SK-N-SH (cell line): ENCODE measurements around the gene RPE65. TPM values are rescaled to one million over a fixed set of nuclear protein-coding genes. Genes with fewer than 3 reads are reported as not detected.
A peak's percentile ranks its signal among the peaks of the same experiment; 100 is the strongest.

Experiments
- CTCF ChIA-PET: fragments of 300-600, 350-600 bp; formaldehyde crosslinking; extraction: SDS; loops from one replicate; lab custom pipeline; 2021; lab: Yijun Ruan, JAX
- POLR2A ChIA-PET: fragments of 350-600 bp; sonication (Branson Sonifier 250); formaldehyde crosslinking; extraction: SDS; loops from one replicate; lab custom pipeline; 2020; ENCODE audit warnings: antibody characterized with exemption, inconsistent platforms; lab: Yijun Ruan, JAX
- DNase-seq: peaks from one replicate; pipeline ENCODE4 v3.0.0; 2012
- H2AFZ ChIP-seq: fragments of 200-600 bp; sonication (generic); 2 replicates; pipeline ENCODE4 v1.8.1; 2016; ENCODE audit warnings: antibody characterized with exemption, mild to moderate bottlenecking, low read depth
- H3F3A ChIP-seq: fragments of 200-600 bp; sonication (generic); replicated peaks from 2 replicates; pipeline ENCODE3; 2016; ENCODE audit warnings: antibody characterized with exemption, mild to moderate bottlenecking; ENCODE audit not compliant: insufficient read depth
- H3K27ac ChIP-seq, 2 experiments: fragments of 200-500 bp in 1 of 2; fragments of 200-600 bp in 1 of 2; sonication (Bioruptor generic) in 1 of 2; sonication (generic), shearing (Covaris generic) in 1 of 2; 2 replicates each; pipeline versions ENCODE4 v1.5.1 to v1.6.1; 2014 to 2016; ENCODE audit warnings: low read depth in 2 of 2, inconsistent platforms in 1 of 2, low read length in 1 of 2, mild to moderate bottlenecking in 1 of 2, mixed read lengths in 1 of 2
- H3K27me3 ChIP-seq: fragments of 200-600 bp; sonication (generic), shearing (Covaris generic); 2 replicates; pipeline ENCODE4 v1.6.1; 2016; ENCODE audit warnings: mixed run types; ENCODE audit not compliant: insufficient read depth
- H3K36me3 ChIP-seq, 2 experiments: fragments of 200-500 bp in 1 of 2; fragments of 200-600 bp in 1 of 2; sonication (Bioruptor generic) in 1 of 2; sonication (generic) in 1 of 2; replicated peaks in 1 of 2; 2 replicates each; pipeline versions ENCODE3 to v1.5.1; 2014 to 2016; ENCODE audit warnings: low read length in 1 of 2, mild to moderate bottlenecking in 1 of 2; ENCODE audit not compliant: insufficient read depth in 2 of 2, control insufficient read depth in 1 of 2
- H3K4me1 ChIP-seq, 2 experiments: fragments of 200-500 bp in 1 of 2; fragments of 200-600 bp in 1 of 2; sonication (Bioruptor generic) in 1 of 2; sonication (generic), shearing (Covaris generic) in 1 of 2; 2 replicates each; pipeline versions ENCODE4 v1.5.1 to v1.6.1; 2014 to 2016; ENCODE audit warnings: low read depth in 1 of 2, low read length in 1 of 2, mixed run types in 1 of 2; ENCODE audit not compliant: insufficient read depth in 2 of 2, control insufficient read depth in 1 of 2
- H3K4me2 ChIP-seq: fragments of 200-600 bp; sonication (generic), shearing (Covaris generic); 2 replicates; pipeline ENCODE4 v1.6.1; 2017; ENCODE audit warnings: mixed run types
- H3K4me3 ChIP-seq, 2 experiments: fragments of 200-500 bp in 1 of 2; fragments of 200-600 bp in 1 of 2; sonication (Bioruptor generic) in 1 of 2; sonication (generic), shearing (Covaris generic) in 1 of 2; 2 replicates each; pipeline versions ENCODE4 v1.5.1 to v1.8.1; 2014 to 2016; ENCODE audit warnings: low read depth in 2 of 2, inconsistent platforms in 1 of 2, low read length in 1 of 2, mild to moderate bottlenecking in 1 of 2, mixed read lengths in 1 of 2, moderate library complexity in 1 of 2
- H3K79me2 ChIP-seq: fragments of 200-600 bp; sonication (generic); 2 replicates; pipeline ENCODE4 v1.8.1; 2017; ENCODE audit warnings: mild to moderate bottlenecking; ENCODE audit not compliant: insufficient read depth
- H3K9ac ChIP-seq: fragments of 200-600 bp; sonication (generic); 2 replicates; pipeline ENCODE4 v1.6.1; 2017; ENCODE audit warnings: mixed run types
- H3K9me2 ChIP-seq: fragments of 200-600 bp; sonication (generic); 2 replicates; pipeline ENCODE4 v1.6.1; 2017; ENCODE audit warnings: mixed run types
- H3K9me3 ChIP-seq: fragments of 200-600 bp; sonication (generic); 2 replicates; pipeline ENCODE4 v1.6.1; 2017; ENCODE audit warnings: mixed run types, mild to moderate bottlenecking, moderate library complexity
- H4K20me1 ChIP-seq: fragments of 200-600 bp; sonication (generic); 2 replicates; pipeline ENCODE4 v1.6.1; 2017; ENCODE audit warnings: mild to moderate bottlenecking, mixed run types; ENCODE audit not compliant: insufficient read depth
- CHD2 ChIP-seq: fragments of 150-350 bp; IDR thresholded peaks from 2 replicates; pipeline ENCODE4 v1.6.1; 2018; ENCODE audit warnings: low read length; ENCODE audit not compliant: partially characterized antibody
- EP300 ChIP-seq, 2 experiments: IDR thresholded peaks; 2 replicates each; pipeline versions ENCODE4 v1.4.0 to v1.6.1; 2012; ENCODE audit warnings: borderline replicate concordance in 1 of 2, low read depth in 1 of 2, low read length in 1 of 2
- EZH2phosphoT487 ChIP-seq: fragments of 200-600 bp; sonication (generic); IDR thresholded peaks from 2 replicates; pipeline ENCODE4 v1.6.1; 2017; ENCODE audit warnings: low read depth, mixed run types, mild to moderate bottlenecking, antibody characterized with exemption, moderate library complexity, borderline replicate concordance
- FOSL2 ChIP-seq: IDR thresholded peaks from 2 replicates; pipeline ENCODE4 v1.4.0; 2012; ENCODE audit warnings: low read depth, mild to moderate bottlenecking, moderate library complexity, borderline replicate concordance
- GATA2 ChIP-seq: sonication (generic); formaldehyde crosslinking; IDR thresholded peaks from 2 replicates; pipeline ENCODE4 v1.5.0; 2020; ENCODE audit warnings: mild to moderate bottlenecking, missing genetic modification reagents
- JUND ChIP-seq: IDR thresholded peaks from 2 replicates; pipeline ENCODE4 v1.4.0; 2012
- NFIC ChIP-seq: IDR thresholded peaks from 2 replicates; pipeline ENCODE4 v1.4.0; 2012; ENCODE audit warnings: borderline replicate concordance
- POLR2AphosphoS5 ChIP-seq: IDR thresholded peaks from 2 replicates; pipeline ENCODE4 v1.6.1; 2012; ENCODE audit warnings: low read depth, low read length
- RFX5 ChIP-seq: IDR thresholded peaks from 2 replicates; pipeline ENCODE4 v1.6.1; 2012; ENCODE audit warnings: mild to moderate bottlenecking, improper control_type of control experiment, low read length
- YY1 ChIP-seq: IDR thresholded peaks from 2 replicates; pipeline ENCODE4 v1.4.0; 2012; ENCODE audit warnings: low read depth, mild to moderate bottlenecking
- WGBS: methylation state at CpG from one replicate; pipeline ENCODE4 v1.1.6; 2017; ENCODE audit warnings: low lambda C conversion rate; 5-methylcytosine and 5-hydroxymethylcytosine counted together
- polyA plus RNA-seq, 3 experiments: library from polyadenylated mRNA; depleted of rRNA; stranded (reverse); fragments of >200 nt; gene quantifications; 2 replicates each; pipeline ENCODE4 v1.2.3, GENCODE V29; 2012
- TF ChIP-seq, protein P1 (sequence below): fragments of 150-350 bp; IDR thresholded peaks from 2 replicates; pipeline ENCODE4 v1.6.1; 2017; ENCODE audit warnings: antibody characterized with exemption, low read length, low read depth, borderline replicate concordance
- TF ChIP-seq, protein P2 (sequence below): IDR thresholded peaks from 2 replicates; pipeline ENCODE4 v1.4.0; 2012; ENCODE audit warnings: low read depth
- TF ChIP-seq, protein P3 (sequence below): fragments of 150-350 bp; IDR thresholded peaks from 2 replicates; pipeline ENCODE4 v1.6.1; 2016; ENCODE audit warnings: mild to moderate bottlenecking, low read depth, low read length
- TF ChIP-seq, protein P4 (sequence below): IDR thresholded peaks from 2 replicates; pipeline ENCODE4 v1.4.0; 2012; ENCODE audit warnings: low read depth, borderline replicate concordance

The RPE65 gene
- polyA plus RNA-seq, 1 of the 3 experiments (the other 2 are of a cell fraction) = 0.02 TPM

DNA sequence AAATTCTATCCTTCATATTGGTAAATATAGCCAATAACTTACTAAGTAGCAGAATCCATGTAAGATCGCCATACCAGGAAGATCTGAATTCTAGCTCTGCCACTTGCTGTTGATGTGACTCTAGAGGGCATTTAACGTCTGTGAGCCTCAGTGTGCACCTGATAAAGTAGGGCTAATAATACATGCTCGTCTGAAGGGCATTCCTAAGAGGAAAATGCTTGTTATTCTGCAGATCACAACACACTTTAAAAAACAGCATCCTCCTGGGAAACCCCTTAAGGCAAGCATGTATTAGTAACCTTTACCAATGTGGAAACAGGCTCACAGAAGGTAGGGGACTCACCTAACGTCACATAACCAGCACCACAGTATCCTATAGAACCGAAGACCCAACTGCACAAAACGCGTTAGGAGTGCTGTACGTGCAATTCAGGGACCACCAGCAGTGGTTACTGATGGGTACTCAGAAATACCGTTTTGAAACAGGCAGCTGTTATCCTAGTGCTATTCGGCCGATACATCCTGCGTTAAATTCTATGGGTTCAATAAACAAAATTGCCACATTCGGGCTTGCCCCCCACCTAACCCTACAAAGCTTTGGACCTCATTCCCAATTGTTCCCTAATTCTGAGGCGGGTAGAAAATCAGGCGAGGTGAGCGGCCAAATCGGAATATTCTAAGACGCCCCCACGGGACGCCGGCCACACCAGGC, 46.4 kb upstream of the RPE65 start:
- peak; percentile 23 for DNase-seq
- H3K27ac ChIP-seq = peak overlapping the region; percentile 45 to 83; a peak in 3 of 4 replicates
- no peaks in the 10 kb centered on the region for H3K9me2 ChIP-seq
- TF ChIP-seq, protein P1, sequence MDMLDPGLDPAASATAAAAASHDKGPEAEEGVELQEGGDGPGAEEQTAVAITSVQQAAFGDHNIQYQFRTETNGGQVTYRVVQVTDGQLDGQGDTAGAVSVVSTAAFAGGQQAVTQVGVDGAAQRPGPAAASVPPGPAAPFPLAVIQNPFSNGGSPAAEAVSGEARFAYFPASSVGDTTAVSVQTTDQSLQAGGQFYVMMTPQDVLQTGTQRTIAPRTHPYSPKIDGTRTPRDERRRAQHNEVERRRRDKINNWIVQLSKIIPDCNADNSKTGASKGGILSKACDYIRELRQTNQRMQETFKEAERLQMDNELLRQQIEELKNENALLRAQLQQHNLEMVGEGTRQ = no peak
- TF ChIP-seq EZH2phosphoT487 = no peak
- TF ChIP-seq, protein P2, sequence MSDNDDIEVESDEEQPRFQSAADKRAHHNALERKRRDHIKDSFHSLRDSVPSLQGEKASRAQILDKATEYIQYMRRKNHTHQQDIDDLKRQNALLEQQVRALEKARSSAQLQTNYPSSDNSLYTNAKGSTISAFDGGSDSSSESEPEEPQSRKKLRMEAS = no peak
- TF ChIP-seq JUND = no peak
- TF ChIP-seq YY1 = no peak
- TF ChIP-seq CHD2 = no peak
- TF ChIP-seq EP300 (IDR thresholded peaks at IDR 0.05; ENCODE audit: borderline replicate concordance in 1 of 2, low read depth in 1 of 2, low read length in 1 of 2) = no peak
- TF ChIP-seq FOSL2 = no peak
- no peak for TF ChIP-seq POLR2AphosphoS5
- H2AFZ ChIP-seq = peak overlapping the region; percentile 92
- H3K4me2 ChIP-seq = peak overlapping the region; percentile 96
- H3F3A ChIP-seq = peaks cover 4% of the 10 kb centered on the region
- peaks cover 0 to under 1% of the 10 kb centered on the region in 2 experiments for H3K36me3 ChIP-seq
- H3K4me3 ChIP-seq = peak overlapping the region; percentile 94 to 95
- no peaks in the 10 kb centered on the region for H4K20me1 ChIP-seq
- ChIA-PET CTCF (interaction anchor here (1.3 kb wide), 1 partner anchor 26 kb away, joined by 3 read pairs; no protein-coding TSS in a partner anchor), POLR2A (no interaction called here)
- 6% methylated on average over 17 of the region's 21 CpGs for WGBS
- H3K9me3 ChIP-seq = no peaks in the 10 kb centered on the region
- H3K4me1 ChIP-seq = peaks cover 7 to 13% of the 10 kb centered on the region in 2 experiments; a peak in 3 of 4 replicates
- peaks cover 52% of the 10 kb centered on the region for H3K79me2 ChIP-seq
- H3K9ac ChIP-seq = peak overlapping the region; percentile 92
- no peaks in the 10 kb centered on the region for H3K27me3 ChIP-seq

DNA sequence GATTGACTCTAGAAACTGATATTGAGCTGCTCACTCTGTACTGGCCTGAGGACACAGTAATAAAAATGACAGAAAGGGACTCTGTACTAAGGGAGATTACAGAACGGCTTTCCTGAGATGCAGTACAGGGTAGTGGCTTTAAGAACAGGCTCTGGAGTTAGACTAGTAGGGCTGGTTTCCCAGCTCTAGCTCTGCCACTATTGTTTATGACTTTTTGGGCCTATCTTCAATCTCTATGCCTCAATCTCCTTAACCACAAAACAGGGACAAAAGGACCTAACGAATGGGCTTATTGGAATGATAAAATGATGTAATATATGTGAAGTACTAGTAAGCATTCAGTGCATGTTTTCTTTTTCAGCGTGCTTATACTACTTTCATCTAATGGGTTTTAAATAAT, 45.8 kb upstream of the RPE65 start:
- peak overlapping the region; percentile 94 to 95; a peak in 3 of 4 replicates for H3K4me3 ChIP-seq
- H3K9me2 ChIP-seq = no peaks in the 10 kb centered on the region
- TF ChIP-seq GATA2 (CRISPR knock-in tag) (no peak), EP300 (IDR thresholded peaks at IDR 0.05; ENCODE audit: borderline replicate concordance in 1 of 2, low read depth in 1 of 2, low read length in 1 of 2) (no peak), NFIC (no peak), YY1 (no peak), RFX5 (no peak)
- TF ChIP-seq, protein P3, sequence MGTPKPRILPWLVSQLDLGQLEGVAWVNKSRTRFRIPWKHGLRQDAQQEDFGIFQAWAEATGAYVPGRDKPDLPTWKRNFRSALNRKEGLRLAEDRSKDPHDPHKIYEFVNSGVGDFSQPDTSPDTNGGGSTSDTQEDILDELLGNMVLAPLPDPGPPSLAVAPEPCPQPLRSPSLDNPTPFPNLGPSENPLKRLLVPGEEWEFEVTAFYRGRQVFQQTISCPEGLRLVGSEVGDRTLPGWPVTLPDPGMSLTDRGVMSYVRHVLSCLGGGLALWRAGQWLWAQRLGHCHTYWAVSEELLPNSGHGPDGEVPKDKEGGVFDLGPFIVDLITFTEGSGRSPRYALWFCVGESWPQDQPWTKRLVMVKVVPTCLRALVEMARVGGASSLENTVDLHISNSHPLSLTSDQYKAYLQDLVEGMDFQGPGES = no peak
- TF ChIP-seq, protein P2 = no peak
- TF ChIP-seq, protein P4, sequence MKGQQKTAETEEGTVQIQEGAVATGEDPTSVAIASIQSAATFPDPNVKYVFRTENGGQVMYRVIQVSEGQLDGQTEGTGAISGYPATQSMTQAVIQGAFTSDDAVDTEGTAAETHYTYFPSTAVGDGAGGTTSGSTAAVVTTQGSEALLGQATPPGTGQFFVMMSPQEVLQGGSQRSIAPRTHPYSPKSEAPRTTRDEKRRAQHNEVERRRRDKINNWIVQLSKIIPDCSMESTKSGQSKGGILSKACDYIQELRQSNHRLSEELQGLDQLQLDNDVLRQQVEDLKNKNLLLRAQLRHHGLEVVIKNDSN = no peak
- peaks cover 0 to 6% of the 10 kb centered on the region in 2 experiments for H3K36me3 ChIP-seq
- peaks cover 4% of the 10 kb centered on the region for H3F3A ChIP-seq
- WGBS = 59% methylated on average over 3 of the region's 3 CpGs
- H3K27ac ChIP-seq = peak overlapping the region; percentile 3 to 34; a peak in 1 of 4 replicates
- H3K4me1 ChIP-seq = peaks cover 7 to 13% of the 10 kb centered on the region in 2 experiments; a peak in 3 of 4 replicates
- peaks cover 58% of the 10 kb centered on the region for H3K79me2 ChIP-seq
- peak overlapping the region; percentile 92; the same call in 1 of the 2 replicates for H3K9ac ChIP-seq
- no peaks in the 10 kb centered on the region for H3K9me3 ChIP-seq
- H2AFZ ChIP-seq = peak overlapping the region; percentile 92
- H3K27me3 ChIP-seq = no peaks in the 10 kb centered on the region
- CTCF ChIA-PET = interaction anchor here (1.3 kb wide), 1 partner anchor 26 kb away, joined by 3 read pairs; no protein-coding TSS in a partner anchor
- POLR2A ChIA-PET = no interaction called here
- no peaks in the 10 kb centered on the region for H4K20me1 ChIP-seq
- peak; percentile 14 for DNase-seq
- peak overlapping the region; percentile 96 for H3K4me2 ChIP-seq
